PC-3 (cell line): ENCODE measurements around the gene DNAJC11. TPM values are rescaled to one million over a fixed set of nuclear protein-coding genes. Genes with fewer than 3 reads are reported as not detected.

Experiments used
- ATAC-seq: fragments of 200-7000 bp; cut with Tn5 transposase; 2 replicates; pipeline ENCODE4 v1.9.1; 2020; ENCODE audit warnings: mild to moderate bottlenecking, moderate library complexity
- BruUV-seq: library from RNA; stranded (reverse); fragments of 400-500 nt; replicated peaks from 2 replicates; lab custom pipeline; 2021; lab: Mats Ljungman, UMichigan
- CTCF ChIA-PET: fragments of 300-600 bp; sonication (Branson Sonifier 250); formaldehyde crosslinking; loops from one replicate; lab custom pipeline; 2022; ENCODE audit warnings: antibody characterized with exemption; lab: Charles Lee
- POLR2A ChIA-PET: fragments of 300-600 bp; sonication (Branson Sonifier 250); formaldehyde crosslinking; loops from one replicate; lab custom pipeline; 2022; ENCODE audit warnings: antibody characterized with exemption; ENCODE audit not compliant: unreplicated experiment; lab: Charles Lee
- DNase-seq: peaks from one replicate; pipeline ENCODE4 v3.0.0-alpha.2; 2015
- H2AFZ ChIP-seq: fragments of 300-600 bp; sonication (generic); 2 replicates; pipeline ENCODE4 v1.6.0; 2016; ENCODE audit warnings: antibody characterized with exemption, low read length
- H3F3A ChIP-seq: fragments of 300-600 bp; sonication (generic); one replicate; pipeline ENCODE4 v1.6.0; 2017; ENCODE audit warnings: antibody characterized with exemption, low read length, control low read depth, mild to moderate bottlenecking; ENCODE audit not compliant: unreplicated experiment
- H3K27ac ChIP-seq: fragments of 300-600 bp; sonication (generic); 2 replicates; pipeline ENCODE4 v1.5.1; 2016; ENCODE audit warnings: mild to moderate bottlenecking, low read length
- H3K27me3 ChIP-seq: fragments of 300-600 bp; sonication (generic); 2 replicates; pipeline ENCODE4 v1.6.1; 2016; ENCODE audit warnings: low read length, mixed read lengths
- H3K36me3 ChIP-seq: fragments of 300-600 bp; sonication (generic); 2 replicates; pipeline ENCODE4 v1.6.1; 2016; ENCODE audit warnings: low read depth, mixed run types, low read length, mixed read lengths
- H3K4me1 ChIP-seq: fragments of 300-600 bp; sonication (generic); 2 replicates; pipeline ENCODE4 v1.5.1; 2016; ENCODE audit warnings: low read length; ENCODE audit not compliant: insufficient read depth
- H3K4me2 ChIP-seq: fragments of 300-600 bp; sonication (generic); 2 replicates; pipeline ENCODE4 v1.6.0; 2016; ENCODE audit warnings: low read length
- H3K4me3 ChIP-seq: fragments of 300-600 bp; sonication (generic); 2 replicates; pipeline ENCODE4 v1.5.1; 2016; ENCODE audit warnings: mild to moderate bottlenecking, low read length, mixed read lengths
- H3K79me2 ChIP-seq: fragments of 300-600 bp; sonication (generic); 2 replicates; pipeline ENCODE4 v1.6.1; 2017; ENCODE audit warnings: low read length, mixed read lengths
- H3K9ac ChIP-seq: fragments of 300-600 bp; sonication (generic); 2 replicates; pipeline ENCODE4 v1.6.0; 2016; ENCODE audit warnings: mild to moderate bottlenecking, low read length
- H3K9me2 ChIP-seq: fragments of 300-600 bp; sonication (generic); replicated peaks from 2 replicates; pipeline ENCODE4 v1.6.1; 2016; ENCODE audit warnings: mixed run types, low read length, mixed read lengths
- H3K9me3 ChIP-seq: fragments of 300-600 bp; sonication (generic); 2 replicates; pipeline ENCODE4 v1.6.1; 2016; ENCODE audit warnings: low read length, mixed read lengths
- H4K20me1 ChIP-seq: fragments of 300-600 bp; sonication (generic); 2 replicates; pipeline ENCODE4 v1.6.1; 2016; ENCODE audit warnings: low read length, mixed read lengths
- EZH2 ChIP-seq: fragments of 300-600 bp; sonication (generic); IDR thresholded peaks from one replicate; pipeline ENCODE4 v1.6.1; 2017; ENCODE audit warnings: antibody characterized with exemption, mild to moderate bottlenecking, low read length; ENCODE audit not compliant: unreplicated experiment
- EZH2phosphoT487 ChIP-seq: fragments of 300-600 bp; sonication (generic); IDR thresholded peaks from 2 replicates; pipeline ENCODE4 v1.6.1; 2018; ENCODE audit warnings: mild to moderate bottlenecking, antibody characterized with exemption, low read length, borderline replicate concordance
- intact Hi-C: fragments of 100-400 bp; cut with micrococcal nuclease; formaldehyde crosslinking; loops from 2 replicates; pipeline ENCODE4 v1.9.0; 2023
- total RNA-seq: library from RNA; depleted of rRNA; stranded (reverse); fragments of >200 nt; gene quantifications from 2 replicates; pipeline ENCODE4 v1.2.3, GENCODE V29; 2014
- TF ChIP-seq, protein P1 (sequence below): fragments of 300-600 bp; sonication (generic); conservative IDR thresholded peaks from 2 replicates; pipeline ENCODE4 v1.5.1; 2017; ENCODE audit warnings: antibody characterized with exemption, low read depth, mild to moderate bottlenecking, low read length

DNAJC11 gene
- total RNA-seq, 1 experiment from 2014 or later = 105 TPM

DNA sequence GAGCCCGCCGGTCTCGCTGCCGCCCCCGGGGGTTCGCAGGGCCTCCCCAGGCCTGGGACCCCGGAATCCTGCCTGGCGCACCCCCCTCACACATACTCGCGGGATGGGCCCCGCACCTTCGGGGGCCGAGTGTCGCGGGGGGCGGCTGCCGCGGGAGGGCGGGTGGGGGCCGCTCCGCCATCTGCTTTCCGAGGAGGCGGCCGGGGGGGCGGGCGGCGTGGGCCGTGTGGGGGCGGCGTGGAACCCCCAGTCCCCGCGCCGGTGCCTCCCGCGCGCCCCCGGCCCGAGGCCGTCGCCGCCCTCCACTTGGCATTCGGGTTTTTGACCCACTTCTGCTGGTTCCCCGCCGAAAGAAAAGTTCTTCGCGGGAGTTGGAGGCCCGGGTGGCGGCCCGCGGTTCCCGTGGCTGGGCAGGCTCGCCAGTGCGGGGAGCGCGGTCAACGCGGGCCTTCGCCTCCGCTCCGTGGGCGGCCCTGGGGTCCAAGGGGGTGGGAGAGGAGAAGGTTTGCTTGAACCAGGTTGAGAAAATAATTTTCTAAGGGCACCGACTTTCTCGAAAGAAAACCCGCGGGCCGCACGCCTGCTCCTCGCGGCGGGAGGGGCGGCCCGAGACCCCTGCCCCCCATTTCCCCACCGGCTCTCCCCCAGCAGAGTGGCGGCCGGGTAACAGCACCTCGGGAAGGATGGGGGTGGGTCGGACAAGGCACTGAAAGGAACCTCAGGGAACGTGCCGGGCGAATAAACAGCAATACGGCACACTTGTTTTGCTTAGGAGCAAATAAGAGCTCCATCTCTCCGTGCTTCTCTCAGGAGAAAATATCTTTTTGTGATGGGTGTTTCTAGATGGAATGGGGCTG, 86.5 kb downstream of the DNAJC11 start:
- intact Hi-C loops = no loop called here
- DNase-seq (no peak), ATAC-seq (no peak)
- Histone ChIP-seq H3K79me2 (peaks cover 58% of the 10 kb centered on the region), H2AFZ (peak overlapping the region; percentile 76), H3K4me2 (peak overlapping the region; percentile 98), H3K4me1 (peaks cover 12% of the 10 kb centered on the region), H3K4me3 (peak overlapping the region; percentile 82), H3K27ac (no peak overlapping the region), H3K9me3 (no peaks in the 10 kb centered on the region), H3K36me3 (peaks cover 18% of the 10 kb centered on the region; the same call in 1 of the 2 replicates), H3K9ac (peak overlapping the region; percentile 70), H3K9me2 (no peaks in the 10 kb centered on the region), H3F3A (peaks cover 4% of the 10 kb centered on the region), H3K27me3 (no peaks in the 10 kb centered on the region), H4K20me1 (no peaks in the 10 kb centered on the region)
- ChIA-PET POLR2A (interaction anchor here (0.6 kb wide), 2 partner anchors 15 to 89 kb away, joined by 3 to 6 read pairs; no protein-coding TSS in a partner anchor), CTCF (no interaction called here)
- BruUV-seq = no TSS peak
- TF ChIP-seq, protein P1, sequence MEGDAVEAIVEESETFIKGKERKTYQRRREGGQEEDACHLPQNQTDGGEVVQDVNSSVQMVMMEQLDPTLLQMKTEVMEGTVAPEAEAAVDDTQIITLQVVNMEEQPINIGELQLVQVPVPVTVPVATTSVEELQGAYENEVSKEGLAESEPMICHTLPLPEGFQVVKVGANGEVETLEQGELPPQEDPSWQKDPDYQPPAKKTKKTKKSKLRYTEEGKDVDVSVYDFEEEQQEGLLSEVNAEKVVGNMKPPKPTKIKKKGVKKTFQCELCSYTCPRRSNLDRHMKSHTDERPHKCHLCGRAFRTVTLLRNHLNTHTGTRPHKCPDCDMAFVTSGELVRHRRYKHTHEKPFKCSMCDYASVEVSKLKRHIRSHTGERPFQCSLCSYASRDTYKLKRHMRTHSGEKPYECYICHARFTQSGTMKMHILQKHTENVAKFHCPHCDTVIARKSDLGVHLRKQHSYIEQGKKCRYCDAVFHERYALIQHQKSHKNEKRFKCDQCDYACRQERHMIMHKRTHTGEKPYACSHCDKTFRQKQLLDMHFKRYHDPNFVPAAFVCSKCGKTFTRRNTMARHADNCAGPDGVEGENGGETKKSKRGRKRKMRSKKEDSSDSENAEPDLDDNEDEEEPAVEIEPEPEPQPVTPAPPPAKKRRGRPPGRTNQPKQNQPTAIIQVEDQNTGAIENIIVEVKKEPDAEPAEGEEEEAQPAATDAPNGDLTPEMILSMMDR = no peak
- TF ChIP-seq EZH2phosphoT487 (no peak), EZH2 (no peak)

DNA sequence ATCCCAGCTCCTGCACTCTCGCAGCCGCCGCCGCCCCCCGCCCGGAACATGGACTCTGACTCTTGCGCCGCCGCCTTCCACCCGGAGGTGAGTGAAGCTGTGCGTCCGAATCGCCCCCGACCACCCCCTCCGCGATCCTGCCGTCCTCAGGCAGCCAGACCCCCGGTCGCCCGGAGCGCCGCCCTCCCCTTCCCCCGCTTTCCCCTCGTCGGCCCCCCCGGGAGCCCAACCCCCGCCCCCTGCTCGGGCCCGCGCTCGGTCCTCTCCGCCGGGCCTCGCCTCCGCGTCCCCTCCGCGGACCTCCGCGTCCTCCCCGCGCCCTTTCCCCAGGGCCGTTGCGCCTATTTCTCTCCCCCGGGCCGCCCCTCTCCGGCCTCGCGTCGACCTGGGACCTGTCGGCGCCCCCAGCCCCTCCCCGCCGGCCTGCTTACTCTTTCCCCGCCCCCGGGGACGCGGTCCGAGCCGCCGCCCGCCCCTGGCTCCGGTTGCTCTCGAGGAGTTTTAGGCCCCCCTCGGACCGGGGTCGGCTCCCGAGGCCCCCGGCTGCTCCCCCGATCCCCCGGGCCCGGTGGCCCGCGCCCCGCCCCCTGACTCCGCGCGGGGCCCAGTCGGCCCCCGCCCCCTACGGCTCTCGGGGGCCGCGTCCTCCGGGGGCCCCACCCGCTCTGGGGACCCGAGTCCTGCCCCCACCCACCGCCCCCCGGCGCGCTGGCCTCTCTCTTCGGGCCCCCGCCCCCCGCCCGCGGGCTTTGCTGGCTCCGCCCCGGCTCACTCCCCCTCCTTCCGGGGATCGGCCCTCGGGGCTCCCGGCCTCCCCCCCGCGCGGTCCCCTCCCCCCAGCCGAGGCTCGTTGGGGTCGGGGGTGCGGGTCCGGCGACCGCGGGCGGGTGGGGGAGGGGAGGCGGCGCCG, 87.3 kb downstream of the DNAJC11 start:
- Histone ChIP-seq H4K20me1 (no peaks in the 10 kb centered on the region), H3K4me1 (peaks cover 15% of the 10 kb centered on the region), H3K27ac (no peak overlapping the region), H3K9me3 (no peaks in the 10 kb centered on the region), H3K27me3 (no peaks in the 10 kb centered on the region), H3K36me3 (peaks cover 10% of the 10 kb centered on the region; the same call in 1 of the 2 replicates), H3K4me3 (peak overlapping the region; percentile 82), H3K9ac (peak overlapping the region; percentile 76), H3K4me2 (peak overlapping the region; percentile 85), H3F3A (peaks cover 6% of the 10 kb centered on the region), H3K79me2 (peaks cover 52% of the 10 kb centered on the region), H2AFZ (peak overlapping the region; percentile 86), H3K9me2 (no peaks in the 10 kb centered on the region)
- CTCF ChIA-PET = no interaction called here
- no peak for ATAC-seq
- DNase-seq = peak; percentile 32
- intact Hi-C loops = no loop called here
- POLR2A ChIA-PET = no interaction called here
- no TSS peak for BruUV-seq
- TF ChIP-seq EZH2 (no peak), EZH2phosphoT487 (no peak)
- TF ChIP-seq, protein P1 = no peak
